ENCODE measurements around the gene MYL7.
"Not testable (repeated sequence)": the region's sequence is repeated elsewhere in the genome, so short reads cannot be mapped to it uniquely, and the experiment has no call there.

The MYL7 gene

DNA sequence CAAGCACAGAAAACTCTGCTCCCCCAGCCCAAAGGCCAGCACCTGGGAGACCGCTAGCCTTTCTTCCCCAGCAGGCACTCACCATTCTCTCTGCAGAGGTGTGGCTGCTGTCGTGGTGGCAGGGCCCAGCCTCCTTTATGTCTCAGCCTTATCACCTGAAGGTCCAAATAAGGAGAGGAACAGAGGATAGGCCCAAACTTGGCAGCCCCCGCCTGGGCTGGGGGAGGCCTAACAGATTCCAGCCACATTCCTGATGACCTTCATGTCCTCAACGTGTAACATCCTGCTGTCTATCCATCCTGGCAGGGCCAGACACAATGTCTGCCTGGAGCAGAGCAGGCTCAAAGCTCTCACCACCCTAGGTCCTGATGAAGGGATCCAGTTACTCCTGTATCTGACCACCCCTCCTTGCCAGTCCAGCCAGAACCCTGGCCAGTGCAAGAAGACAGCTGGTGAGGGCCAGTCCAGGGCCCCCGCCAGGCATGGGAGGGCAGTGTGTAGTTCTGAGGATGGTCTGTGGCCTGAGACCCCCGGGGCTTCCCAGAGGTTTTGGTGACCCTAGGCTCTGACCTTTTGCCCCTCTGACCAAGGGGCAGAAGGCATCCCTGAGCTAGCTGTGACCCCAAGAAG lies at the start of gene MYL7:
TSS of gene MYL7 (minus strand) at position 112 of the 630 bp plus-strand sequence. CDS start at position 85, 27 bp downstream.
- DNase-seq, result no peak

- DNase-seq, result no peak
Measured at GRCh38 chr7:44189993-44190872, 49.1 kb upstream of the MYL7 start.

DNA sequence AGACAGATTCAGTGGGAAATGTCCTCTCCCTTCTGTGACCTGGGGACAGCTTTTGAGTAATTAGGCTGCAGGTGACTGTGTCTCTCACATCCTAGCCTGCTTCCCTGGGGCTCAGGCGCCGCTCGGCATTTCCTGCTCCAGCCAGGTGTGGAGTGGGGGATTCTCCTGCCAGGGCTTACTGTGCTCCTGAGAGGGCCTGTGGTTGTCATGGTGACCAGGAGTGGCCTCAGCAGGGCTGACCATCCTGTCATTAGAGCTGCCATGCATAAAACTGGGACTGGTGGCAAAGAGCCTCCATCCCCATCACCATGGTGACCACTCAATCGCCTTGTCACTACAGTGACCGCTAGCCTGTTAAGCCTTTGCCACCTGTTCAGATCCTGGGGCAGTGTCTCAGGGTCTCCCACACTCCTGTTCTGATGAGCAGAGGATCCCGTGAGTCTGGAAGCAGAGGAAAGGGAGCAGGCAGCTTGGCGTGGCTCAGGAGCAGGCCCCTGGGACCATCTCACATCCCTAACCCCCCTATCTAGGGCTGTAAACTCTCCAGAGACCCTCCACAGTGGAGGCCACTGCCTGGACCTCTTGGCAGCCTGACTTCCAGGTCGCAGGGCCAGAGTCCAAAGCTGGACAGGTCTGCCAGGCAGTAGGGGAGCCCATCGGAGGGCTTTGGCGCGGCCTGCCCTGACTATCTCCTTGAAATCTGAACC lies 48.3 kb upstream of the MYL7 start, which contains the start of gene GCK:
TSS of gene GCK (minus strand) at position 154 of the 707 bp plus-strand sequence. CDS start 486 bp downstream, outside the sequence.
- DNase-seq, result no peak

- DNase-seq, result no peak
Measured at GRCh38 chr7:44188480-44189225, 47.5 kb upstream of the MYL7 start.

- DNase-seq, result no peak
Measured at GRCh38 chr7:44187636-44188416, 46.7 kb upstream of the MYL7 start.

DNA sequence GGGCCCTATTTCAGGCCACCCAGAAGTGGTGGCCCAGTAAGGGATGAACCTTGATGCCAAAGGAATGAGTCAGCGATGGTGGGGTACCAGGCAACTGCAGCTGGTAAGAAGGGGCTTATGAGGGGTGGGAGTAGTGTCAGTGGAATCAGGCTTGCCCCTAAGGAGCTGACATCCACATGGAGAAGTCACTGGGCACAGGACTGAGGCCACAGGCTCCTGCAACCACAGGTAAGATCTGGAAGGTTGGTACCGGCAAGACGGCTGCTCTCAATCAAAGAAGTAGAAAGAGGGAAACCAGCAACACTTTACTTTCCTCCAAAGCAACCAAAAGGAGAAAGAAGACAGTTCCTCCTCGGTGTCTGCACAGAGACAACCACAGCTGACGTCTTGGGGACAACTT lies 45.6 kb upstream of the MYL7 start:
- DNase-seq, result no peak

DNA sequence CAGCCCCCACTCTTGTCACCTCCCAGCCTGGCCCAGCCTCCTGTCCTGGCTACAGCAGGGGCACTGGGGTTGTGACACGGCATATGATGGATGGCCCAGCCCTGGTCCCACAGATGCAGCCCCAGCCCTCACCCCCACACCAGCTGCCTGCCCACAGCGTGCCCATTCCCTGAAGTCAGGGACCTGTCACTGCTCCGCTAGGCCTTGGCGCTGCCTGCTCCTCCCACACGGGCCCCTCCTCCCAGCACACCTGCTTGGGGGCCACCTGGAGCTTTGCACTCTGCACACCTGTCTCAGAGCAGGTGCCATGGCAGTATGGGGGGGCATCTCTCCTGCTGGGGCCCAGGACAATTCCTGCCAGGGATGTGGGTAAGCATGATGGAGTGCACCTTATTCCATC lies 44.6 kb upstream of the MYL7 start:
- DNase-seq, result no peak

DNA sequence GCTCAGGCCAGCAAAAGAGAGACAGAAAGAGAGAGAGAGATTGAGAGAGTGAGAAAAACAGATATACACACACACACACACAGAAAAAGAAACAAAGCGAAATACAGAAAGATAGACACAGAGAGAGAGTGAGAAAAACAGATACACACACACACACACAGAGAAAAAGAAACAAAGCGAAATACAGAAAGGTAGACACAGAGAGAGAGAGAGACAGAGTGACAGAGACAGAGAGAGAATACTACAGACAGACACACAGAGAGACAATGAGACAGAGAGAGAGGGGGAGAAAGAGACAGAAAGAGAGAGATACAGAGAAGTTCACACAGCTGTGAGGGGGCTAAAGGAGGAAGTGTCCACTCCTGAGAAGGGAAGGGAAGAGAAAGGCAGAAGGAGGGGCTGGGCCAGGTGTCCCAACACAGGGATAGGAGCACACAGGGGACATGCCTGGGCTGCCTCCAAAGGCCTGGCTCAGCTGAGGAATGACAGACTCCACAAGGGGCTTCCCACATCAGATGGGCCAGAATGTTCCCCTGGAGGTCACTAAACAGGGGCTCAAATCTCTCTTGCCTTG lies 43.8 kb upstream of the MYL7 start:
- DNase-seq, result no peak

DNA sequence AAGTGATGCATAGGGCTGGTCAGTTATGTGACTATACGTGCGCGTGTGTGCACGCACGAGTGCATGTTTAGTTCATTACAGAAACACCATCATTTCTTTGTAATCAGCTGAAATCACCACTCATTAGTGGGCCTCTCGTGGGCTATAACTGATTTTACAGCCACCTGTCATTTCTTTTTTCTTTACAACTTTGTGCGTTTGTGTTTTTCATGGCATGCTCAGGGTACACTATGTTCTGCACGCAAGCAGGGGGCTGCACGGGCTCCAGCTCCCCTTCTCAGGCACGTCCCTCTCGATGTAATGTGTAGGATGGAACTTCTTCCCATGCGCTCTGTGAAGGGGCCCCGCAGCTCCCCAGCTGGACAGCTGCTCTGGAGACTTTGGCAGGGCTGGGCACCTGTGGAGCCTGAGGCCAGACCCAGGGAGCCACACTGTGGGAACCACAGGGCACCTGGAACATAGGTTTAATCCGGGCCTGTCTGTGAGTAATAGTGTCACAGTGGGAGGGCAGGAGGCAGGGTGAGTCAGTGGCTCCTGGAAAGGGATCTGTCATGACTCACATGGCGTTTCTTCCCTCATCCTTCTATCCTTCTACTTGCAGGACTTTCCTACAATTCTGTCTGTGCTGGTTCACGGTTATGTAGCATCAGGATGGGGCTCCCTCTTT lies 43.2 kb upstream of the MYL7 start:
- DNase-seq, result no peak

GRCh38 chr7:44183386-44183785 lies 42.3 kb upstream of the MYL7 start:
- no peak for DNase-seq

- DNase-seq, result no peak
Measured at GRCh38 chr7:44182827-44183226, 41.7 kb upstream of the MYL7 start.

- no peak for DNase-seq
Measured at GRCh38 chr7:44180631-44181030, 39.5 kb upstream of the MYL7 start.

GRCh38 chr7:44177570-44178131 lies 36.5 kb upstream of the MYL7 start:
- no peak for DNase-seq

GRCh38 chr7:44176486-44176885 lies 35.4 kb upstream of the MYL7 start:
- no peak for DNase-seq

GRCh38 chr7:44175730-44176129 lies 34.6 kb upstream of the MYL7 start:
- DNase-seq, result no peak

DNA sequence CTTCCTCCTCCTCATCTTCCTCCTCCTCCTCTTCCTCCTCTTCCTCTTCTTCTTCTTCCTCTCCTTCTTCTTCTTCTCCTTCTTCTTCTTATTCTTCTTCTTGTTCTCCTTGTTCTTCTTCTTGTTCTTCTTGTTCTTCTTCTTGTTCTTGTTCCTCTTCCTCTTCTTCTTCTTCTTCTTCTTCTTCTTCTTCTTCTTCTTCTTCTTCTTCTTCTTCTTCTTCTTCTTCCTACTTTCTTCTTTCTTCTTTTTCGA lies 33.5 kb upstream of the MYL7 start:
- DNase-seq, result not testable (repeated sequence)

GRCh38 chr7:44173911-44174693 lies 33.0 kb upstream of the MYL7 start:
- no peak for DNase-seq

DNA sequence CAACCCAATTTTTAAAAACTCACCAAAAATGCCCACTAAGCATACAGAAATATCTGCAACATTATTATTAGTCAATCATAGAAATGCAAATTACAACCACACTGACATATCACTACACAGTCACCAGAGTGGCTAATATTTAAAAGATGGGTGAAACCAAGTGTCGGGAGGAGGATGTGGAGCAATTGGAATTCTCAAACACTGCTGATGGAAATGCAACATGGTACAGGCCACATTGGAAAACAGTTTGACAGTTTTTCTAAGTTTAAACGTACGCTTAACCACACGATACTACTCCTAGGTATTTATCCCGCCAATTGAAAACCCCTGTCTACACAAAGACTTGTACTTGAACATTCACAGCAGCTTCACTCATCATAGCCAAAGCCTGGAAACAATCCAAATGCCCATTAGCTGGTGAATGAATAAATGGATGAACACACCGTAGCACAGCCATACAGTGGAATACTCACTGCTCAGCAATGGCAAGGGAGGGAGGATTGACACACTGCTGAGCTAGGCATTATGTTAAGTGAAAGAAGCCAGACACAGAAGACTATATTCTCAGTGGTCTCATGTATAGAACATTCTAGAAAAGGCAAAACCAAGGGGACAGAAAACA lies 31.8 kb upstream of the MYL7 start:
- no peak for DNase-seq

- DNase-seq, result no peak
Measured at GRCh38 chr7:44172352-44172751, 31.2 kb upstream of the MYL7 start.

DNA sequence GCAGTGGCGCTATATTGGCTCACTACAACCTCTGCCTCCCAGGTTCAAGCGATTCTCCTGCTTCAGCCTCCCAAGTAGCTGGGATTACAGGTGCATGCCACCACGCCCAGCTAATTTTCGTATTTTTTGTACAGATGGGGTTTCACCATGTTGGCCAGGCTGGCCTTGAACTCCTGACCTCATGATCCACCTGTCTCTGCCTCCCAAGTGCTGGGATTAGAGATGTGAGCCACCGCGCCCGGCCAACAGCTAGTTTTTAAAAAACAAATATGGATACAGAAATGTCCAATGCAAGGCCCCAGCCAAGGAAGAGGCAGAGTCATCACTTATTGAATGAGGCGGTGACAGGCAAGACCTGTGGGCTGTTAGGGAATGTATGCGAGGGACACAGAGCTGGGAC lies 30.8 kb upstream of the MYL7 start:
- not testable (repeated sequence) for DNase-seq

All from stimulated activated CD4-positive, alpha-beta T cell treated with anti-CD3 and anti-CD28 coated beads, Interleukin-2, amount 100 ng/mL, for 48 hours (primary cell).